ELF-1 (cell line): Measurements from ENCODE around the gene CRMP1.
A peak's percentile ranks its signal among the peaks of the same experiment; 100 is the strongest.

Source experiments
- DNase-seq: peaks from one replicate; pipeline ENCODE4 v3.0.0-alpha.2; 2016; ENCODE audit warnings: low read depth, low spot score

The CRMP1 gene

GRCh38 chr4:5798462-5798861, 94.4 kb downstream of the CRMP1 start:
- DNase-seq: peak; percentile 10

- no peak for DNase-seq
These were observed 95.0 kb downstream of the CRMP1 start for GRCh38 chr4:5797866-5798265.

DNA sequence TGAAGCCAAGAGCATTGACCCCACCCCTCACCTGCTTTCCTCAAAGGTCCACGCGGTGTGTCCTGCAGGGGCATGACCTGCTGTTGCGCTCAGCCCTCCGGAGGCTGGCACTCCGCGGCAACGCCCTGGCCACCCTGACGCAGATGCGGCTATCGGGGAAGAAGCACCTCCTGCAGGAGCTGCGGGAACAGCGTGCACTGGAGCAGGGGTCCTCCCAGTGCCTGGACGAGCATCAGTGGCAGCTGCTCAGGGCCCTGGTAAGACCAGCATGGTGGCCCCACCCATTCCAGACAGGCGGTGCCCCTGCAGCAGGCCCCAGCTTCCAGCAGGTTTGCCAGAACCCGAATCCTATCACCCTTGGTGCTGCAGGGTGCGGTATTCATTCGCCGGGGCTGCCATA, 95.9 kb downstream of the CRMP1 start:
- no peak for DNase-seq

DNA sequence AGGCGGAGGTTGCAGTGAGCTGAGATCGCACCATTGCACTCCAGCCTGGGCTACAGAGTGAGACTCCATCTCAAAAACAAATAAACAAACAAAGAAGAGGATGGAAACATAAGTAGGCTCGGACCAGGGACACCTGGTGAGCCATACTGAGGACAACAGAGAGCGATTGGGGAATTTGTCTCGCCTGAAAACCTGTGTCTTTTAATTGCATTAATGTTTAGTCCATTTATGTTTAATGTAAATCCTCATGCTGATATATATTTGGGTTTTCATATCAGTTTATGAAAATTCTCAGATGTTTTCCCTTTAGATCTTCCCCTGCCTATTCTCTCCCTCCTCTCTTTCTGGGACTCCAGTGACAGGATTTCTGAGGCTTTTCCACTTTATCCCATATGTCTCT, 97.3 kb downstream of the CRMP1 start:
- no peak for DNase-seq

DNA sequence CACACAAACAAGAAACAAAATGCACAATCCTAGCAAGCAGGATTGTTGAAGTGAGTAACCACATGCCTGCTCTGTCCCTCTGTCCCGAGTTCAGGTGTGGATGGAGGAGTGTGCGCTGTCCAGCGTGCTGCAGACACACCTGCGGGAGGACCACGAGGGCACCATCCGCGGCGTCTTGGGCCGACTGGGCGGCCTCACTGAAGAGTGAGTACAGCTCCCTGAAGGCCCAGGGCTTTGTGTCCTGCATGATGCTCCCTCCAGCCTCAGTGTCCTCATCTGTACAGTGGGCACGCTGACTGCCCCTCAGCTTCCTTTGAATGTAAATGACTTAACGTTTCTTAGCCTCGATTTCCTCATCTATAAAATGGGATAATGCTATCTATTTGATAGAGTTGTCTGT, 99.4 kb downstream of the CRMP1 start:
- peak; percentile 18 for DNase-seq

DNA sequence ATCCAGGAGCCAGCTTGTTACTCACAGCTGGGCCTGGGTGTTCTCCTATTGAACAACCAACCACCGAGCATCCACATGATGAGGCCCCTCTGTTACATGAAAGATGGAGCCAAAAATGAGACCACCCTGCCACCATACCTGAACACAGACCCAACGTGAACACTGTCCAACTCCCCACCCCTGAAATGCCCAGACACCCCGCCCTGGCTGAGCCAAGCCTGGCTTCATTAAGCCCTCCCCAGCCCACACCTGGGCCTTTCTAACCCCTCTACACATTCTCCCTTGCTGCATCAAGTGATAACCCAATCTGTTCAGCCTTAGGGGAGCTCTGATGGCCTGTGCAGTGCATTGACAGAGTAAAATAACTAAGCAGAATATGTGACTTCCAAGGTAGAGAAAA, 101.2 kb downstream of the CRMP1 start:
- DNase-seq: no peak

DNA sequence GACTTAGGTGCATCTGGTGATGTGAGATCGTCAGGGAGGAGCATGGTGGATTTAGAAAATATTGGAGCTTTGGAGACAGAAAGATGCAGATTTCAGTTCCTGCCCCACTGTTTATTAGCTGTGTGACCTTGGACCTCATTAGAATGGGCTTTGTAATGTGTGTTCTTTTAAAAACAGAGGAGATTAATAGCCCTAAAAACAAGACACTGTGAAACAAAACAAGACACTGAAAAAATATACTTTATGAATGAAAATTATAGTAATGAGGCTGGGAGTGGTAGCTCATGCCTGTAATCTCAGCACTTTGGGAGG, 102.4 kb downstream of the CRMP1 start:
- DNase-seq: no peak

DNA sequence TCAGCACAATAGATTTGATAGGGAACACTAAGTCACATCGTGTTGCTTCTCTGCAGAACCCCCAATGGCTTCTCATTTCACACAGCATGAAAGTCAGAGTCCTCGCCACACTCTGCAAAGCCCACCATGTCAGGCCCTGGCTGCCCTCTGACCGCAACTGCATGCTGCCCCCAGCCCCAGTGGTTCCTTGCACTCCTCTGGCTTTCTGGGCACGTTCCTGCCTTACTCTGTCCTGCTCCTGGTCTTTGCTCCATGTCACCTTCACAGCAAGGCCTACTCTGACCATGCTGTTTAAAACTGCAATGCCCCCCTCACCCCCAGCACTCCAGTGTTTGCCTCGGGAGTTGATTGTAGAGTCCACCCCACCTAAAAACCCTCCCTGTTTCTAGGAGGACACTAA, 103.7 kb downstream of the CRMP1 start:
- no peak for DNase-seq

DNA sequence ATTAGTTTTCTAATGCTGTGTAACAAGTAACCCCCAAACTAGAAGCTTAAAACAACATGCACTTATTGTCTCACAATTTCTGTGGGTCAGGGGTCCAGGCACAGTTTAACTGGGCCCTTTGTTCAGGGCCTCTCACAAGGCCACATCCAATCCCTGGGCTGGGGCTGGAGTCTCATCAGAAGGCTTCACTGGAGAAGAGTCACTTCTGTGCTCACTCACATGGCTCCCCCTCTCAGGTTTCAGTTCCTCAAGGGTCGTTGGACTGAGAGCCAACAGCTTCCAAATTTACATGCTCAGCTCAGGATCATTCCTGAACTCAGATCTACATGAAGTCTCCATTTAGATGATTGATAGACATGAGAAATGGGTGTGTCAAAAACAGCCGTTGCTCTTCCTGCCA, 104.7 kb downstream of the CRMP1 start:
- no peak for DNase-seq

- no peak for DNase-seq
These were observed 105.6 kb downstream of the CRMP1 start for GRCh38 chr4:5787311-5787710.

GRCh38 chr4:5785806-5786680, 106.8 kb downstream of the CRMP1 start:
- DNase-seq: no peak

- DNase-seq: peak; percentile 75
These were observed 107.8 kb downstream of the CRMP1 start for GRCh38 chr4:5784960-5785611.

DNA sequence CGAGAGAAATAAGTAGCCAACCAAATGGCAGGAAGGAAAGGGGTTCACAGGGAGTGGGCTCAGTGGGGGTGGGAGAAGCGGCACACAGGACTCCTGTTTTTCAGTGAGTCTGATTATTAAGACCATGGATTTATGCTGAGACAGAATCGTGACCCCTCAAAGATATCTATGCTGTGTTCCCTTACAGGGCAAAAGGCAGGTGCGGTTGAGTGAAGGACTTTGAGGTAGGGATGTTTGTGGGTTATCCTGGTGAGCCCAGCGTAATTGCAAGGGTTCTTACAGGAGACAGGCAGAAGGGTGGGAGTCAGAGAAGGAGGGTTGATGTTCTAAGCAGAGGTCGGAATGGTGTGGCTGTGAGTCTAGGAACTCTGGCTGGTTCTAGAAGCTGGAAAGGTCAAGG, 108.9 kb downstream of the CRMP1 start:
- no peak for DNase-seq

GRCh38 chr4:5783486-5783885, 109.4 kb downstream of the CRMP1 start:
- no peak for DNase-seq

- no peak for DNase-seq
These were observed 109.9 kb downstream of the CRMP1 start for GRCh38 chr4:5782829-5783476.

DNA sequence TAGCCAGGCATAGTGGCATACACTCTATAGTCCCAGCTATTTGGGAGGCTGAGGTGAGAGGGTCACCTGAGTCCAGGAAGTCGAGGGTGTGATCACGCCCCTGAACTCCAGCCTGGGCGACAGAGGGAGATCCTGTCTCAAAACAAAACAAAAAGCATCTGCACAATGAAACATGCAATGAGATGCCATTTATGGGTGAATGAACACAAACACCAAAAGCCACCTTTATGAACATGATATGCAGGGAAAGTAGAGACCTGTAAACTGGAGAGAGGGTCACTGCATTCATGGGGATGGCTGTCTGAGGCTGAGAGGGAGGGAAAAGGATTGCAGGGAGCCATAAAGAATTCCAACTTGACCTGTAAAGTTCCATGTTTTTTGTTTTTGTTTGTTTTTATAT, 111.2 kb downstream of the CRMP1 start:
- DNase-seq: no peak

DNA sequence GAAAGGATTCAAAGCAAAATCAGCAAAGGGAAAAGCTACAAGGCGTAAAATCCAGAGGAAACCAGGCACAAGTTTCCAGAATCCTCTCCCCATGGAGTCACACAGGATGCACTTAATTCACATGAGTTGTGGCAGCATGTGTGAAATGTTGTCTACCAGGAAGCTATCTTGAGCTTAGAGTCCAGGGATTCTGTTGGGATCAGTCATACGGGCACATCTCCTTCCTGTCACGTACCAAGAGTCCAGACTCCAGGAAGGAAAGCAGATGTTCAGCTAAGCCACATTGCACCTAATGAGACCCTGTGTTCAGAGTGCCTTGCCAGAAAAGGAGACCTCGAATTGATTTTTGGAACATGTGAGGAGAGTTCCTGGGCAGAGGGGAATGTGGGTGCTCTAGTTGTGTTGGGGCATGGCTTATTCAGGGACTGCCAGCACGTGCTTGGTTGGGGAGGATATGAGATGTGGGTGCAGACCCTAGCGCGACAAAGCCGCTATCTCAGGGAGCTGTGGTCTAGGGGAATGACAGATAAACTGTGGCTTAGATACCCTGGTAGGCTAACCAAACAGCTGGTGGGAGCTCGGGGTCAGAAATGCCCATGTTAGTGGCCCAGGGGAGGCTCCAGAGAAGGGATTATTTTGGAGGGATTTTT, 111.9 kb downstream of the CRMP1 start:
- DNase-seq: no peak

DNA sequence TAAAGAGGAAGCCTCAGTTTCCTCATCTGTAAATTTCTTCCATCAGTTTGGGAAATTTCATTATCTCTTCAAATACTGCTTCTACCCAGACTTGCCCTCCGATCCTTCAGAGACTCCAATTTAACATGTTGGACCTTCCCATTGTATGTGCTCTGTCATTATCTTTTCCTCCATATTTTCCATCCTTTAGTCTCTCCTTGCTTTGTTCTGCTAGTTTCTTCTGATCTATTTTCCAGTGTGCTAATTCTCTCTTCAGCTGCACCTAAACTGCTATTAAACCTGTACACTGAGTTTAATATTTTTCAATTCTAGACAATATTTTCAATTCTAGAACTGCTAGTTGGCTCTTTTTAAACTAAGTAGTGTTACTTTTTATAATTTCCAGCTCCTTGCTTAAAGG, 116.4 kb downstream of the CRMP1 start:
- DNase-seq: no peak

DNA sequence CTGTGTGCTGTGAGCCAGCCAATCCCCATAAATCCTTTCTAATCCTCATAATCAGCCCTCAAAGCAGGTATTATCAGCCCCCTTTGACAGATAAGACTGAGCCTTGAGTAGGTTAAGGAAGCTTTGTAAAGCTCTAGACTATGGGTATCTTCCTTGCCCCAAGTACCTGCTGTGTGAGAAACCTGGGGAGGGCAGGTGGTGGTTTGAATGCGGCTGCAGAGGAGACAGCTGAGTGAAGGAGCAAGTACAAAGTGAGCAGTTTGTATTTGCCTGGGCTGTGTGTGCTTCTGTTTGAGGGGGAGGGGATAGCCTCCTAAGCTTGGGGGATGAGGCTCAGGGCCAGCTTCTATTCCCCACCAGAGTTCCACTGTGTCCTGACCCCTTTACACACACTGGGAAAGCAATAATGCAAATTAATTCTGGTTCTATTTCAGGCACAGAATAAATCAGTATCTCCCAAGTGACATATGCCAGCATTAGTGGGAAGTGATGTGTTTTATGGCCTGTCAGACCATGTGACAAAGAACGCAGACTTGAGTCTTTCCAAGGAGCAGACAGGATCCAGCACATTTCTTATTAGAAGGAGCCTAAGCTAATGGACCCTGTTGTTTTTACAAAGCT, 118.4 kb downstream of the CRMP1 start:
- DNase-seq: no peak

GRCh38 chr4:5773271-5773555, 119.7 kb downstream of the CRMP1 start:
- DNase-seq: peak; percentile 53

GRCh38 chr4:5772528-5773270, 120.2 kb downstream of the CRMP1 start:
- DNase-seq: no peak
